T-helper 1 cell treated with Interleukin-12 subunit alpha and Interleukin-12 subunit beta and Interleukin-4 antibody, amounts not matched to agents 30 μg/mL and 1 μg/mL, for 36 hours (primary cell): Measurements from ENCODE around the gene CLGN.
A peak's percentile ranks its signal among the peaks of the same experiment; 100 is the strongest.
"Not testable (repeated sequence)": the region's sequence is repeated elsewhere in the genome, so short reads cannot be mapped to it uniquely, and the experiment has no call there.

ENCODE experiments used
- H3K27ac Mint-ChIP-seq: one replicate; pipeline ENCODE4 v1.8.0; 2021; ENCODE audit warnings: mild to moderate bottlenecking, mixed read lengths
- H3K27me3 Mint-ChIP-seq: one replicate; pipeline ENCODE4 v1.8.0; 2021; ENCODE audit warnings: low read depth, mixed read lengths
- H3K36me3 Mint-ChIP-seq: one replicate; pipeline ENCODE4 v1.8.0; 2021; ENCODE audit warnings: low read depth, mixed read lengths
- H3K4me1 Mint-ChIP-seq: one replicate; pipeline ENCODE4 v1.8.0; 2021; ENCODE audit warnings: low read depth, mixed read lengths
- H3K4me3 Mint-ChIP-seq: one replicate; pipeline ENCODE4 v1.8.0; 2021; ENCODE audit warnings: mild to moderate bottlenecking, moderate library complexity, mixed read lengths
- H3K9me3 Mint-ChIP-seq: one replicate; pipeline ENCODE4 v1.8.0; 2021; ENCODE audit warnings: mixed read lengths

Gene CLGN, protein sequence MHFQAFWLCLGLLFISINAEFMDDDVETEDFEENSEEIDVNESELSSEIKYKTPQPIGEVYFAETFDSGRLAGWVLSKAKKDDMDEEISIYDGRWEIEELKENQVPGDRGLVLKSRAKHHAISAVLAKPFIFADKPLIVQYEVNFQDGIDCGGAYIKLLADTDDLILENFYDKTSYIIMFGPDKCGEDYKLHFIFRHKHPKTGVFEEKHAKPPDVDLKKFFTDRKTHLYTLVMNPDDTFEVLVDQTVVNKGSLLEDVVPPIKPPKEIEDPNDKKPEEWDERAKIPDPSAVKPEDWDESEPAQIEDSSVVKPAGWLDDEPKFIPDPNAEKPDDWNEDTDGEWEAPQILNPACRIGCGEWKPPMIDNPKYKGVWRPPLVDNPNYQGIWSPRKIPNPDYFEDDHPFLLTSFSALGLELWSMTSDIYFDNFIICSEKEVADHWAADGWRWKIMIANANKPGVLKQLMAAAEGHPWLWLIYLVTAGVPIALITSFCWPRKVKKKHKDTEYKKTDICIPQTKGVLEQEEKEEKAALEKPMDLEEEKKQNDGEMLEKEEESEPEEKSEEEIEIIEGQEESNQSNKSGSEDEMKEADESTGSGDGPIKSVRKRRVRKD

DNA sequence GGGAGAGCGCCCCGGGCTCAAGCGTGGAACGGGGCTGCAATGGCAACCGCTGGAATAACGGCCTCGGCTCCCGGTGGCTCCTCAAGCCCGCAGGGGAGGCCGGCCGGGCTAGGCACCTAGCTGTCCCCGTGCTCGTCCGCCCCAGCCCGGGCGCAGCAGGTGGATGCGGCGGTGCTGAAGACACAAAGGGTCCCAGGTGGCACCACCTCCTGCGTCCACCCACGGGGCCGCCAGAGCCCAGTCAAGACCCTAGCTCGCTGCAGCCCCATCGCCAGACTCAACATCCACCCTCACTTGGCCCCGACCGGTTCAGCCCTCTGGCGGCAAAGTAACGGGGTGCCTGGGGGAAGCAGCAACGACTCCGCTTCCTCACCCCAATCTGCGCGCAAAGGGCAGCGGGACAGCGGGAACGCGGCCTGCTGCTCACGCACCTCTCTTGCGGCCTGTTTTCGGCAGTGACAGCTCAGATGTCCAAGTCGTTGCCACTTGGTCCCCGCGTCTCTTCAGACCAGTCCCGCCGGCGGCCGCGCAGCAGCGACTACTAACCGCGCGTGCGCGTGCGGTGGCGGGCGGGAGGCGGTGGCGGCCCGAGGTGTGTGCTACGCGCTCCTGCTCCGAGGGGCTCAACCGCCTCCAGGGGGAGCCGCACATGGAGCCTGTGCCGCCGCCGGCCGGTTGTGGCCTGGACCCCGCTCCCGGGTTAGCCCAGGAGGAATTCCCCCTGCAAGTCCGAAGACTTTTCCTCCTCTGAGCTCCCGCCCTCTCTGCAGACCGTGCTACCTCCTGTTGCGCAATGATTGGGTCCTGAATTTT is at the start of gene CLGN:
Gene CLGN (minus strand): TSS at position 543 of the 813 bp plus-strand sequence. CDS start 14,570 bp downstream, outside the sequence.
- no peaks in the 10 kb centered on the region for H3K36me3 Mint-ChIP-seq
- H3K4me1 Mint-ChIP-seq = peaks cover 5% of the 10 kb centered on the region
- no peaks in the 10 kb centered on the region for H3K9me3 Mint-ChIP-seq
- no peak within 1 kb of the TSS for H3K27ac Mint-ChIP-seq
- H3K4me3 Mint-ChIP-seq = peak within 1 kb of the TSS; percentile 75
- H3K27me3 Mint-ChIP-seq = peaks cover 60% of the 10 kb centered on the region

DNA sequence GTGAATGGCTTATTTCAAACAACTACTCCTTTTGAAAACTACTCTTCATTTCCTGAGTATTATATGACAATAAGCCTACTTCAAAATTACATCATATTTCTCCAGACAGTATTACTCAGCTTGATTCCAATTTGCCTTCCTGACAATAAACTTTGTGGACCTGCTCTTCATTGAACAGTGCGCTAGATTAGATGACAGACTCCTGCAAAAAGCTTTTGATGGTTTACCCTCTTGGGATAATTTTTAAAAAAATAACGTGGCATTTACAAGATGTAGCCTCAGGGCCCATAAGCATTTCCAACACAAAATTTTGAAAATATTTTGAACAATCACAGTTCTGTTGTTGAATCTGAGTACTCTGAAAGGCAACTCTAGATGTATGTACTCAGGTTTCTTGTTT is 44.7 kb upstream of the CLGN start:
- no peak overlapping the region for H3K27ac Mint-ChIP-seq
- H3K9me3 Mint-ChIP-seq = no peaks in the 10 kb centered on the region
- no peak overlapping the region for H3K4me3 Mint-ChIP-seq
- no peaks in the 10 kb centered on the region for H3K4me1 Mint-ChIP-seq
- H3K27me3 Mint-ChIP-seq = peaks cover 13% of the 10 kb centered on the region
- H3K36me3 Mint-ChIP-seq = no peaks in the 10 kb centered on the region

DNA sequence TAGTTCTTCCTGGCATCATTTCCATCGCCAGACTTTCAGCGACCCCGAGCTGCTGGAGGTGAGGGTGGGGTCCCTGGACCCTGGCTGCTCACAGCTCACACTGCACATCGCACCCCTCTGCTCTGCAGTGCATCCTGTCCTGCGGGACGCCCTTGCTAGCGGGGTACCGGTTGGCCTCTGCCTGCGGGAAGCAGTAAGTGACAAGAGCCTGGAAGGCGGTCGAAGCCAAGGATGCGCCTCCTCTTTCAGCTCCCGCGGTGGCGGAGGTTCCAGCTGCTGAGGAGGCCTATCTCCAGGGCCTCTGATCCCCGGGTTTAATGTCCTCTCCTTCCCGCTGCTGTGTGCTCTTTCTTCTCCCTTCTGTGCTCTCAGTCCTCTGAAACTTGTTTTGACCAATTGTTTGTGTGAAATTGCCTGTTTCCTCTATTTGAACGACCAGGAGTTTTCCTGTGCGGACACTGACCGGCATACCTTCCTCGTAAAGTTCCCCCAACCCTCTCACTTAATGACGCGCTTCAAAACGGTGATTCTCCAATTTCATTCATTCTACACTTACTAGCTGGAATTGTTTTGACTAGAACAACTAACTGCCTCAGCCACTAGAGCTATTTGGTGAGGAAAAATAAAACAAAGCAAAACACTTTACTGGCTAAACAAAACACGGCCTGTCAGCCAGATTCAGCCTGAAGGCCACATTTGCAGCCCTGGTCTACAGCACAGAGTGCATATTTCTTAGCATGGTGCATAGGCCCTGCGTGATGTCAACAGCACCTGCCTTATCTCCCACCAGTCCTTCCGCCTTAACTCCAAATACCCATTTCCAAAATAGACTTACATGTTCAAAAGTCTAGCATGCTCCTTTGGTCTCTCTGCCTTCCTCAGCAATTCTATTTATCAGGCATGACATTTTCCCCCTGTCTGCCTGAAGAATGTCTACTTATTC is 42.6 kb upstream of the CLGN start:
- Mint-ChIP-seq H3K36me3 (no peaks in the 10 kb centered on the region), H3K4me1 (no peaks in the 10 kb centered on the region), H3K27ac (no peak overlapping the region), H3K9me3 (no peaks in the 10 kb centered on the region), H3K4me3 (no peak overlapping the region), H3K27me3 (peaks cover 20% of the 10 kb centered on the region)

DNA sequence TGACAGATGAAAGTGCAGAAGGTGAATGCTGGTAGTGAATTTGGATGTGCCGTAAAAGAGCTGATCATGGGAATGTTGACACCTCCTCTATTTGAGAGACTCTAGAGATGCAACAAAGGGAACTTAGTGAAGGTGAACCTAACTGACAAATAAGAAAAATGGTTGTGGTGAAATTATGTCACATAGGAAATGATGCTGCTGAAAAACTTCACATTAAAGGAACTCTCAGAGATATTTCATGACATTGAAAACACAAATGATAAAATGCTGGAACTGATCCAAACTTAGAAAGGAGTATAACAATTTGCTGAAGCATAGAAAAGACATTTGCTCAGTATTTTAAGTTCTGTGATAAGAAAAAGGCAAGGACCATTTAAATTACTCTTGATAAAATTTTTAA is 38.7 kb upstream of the CLGN start:
- no peaks in the 10 kb centered on the region for H3K4me1 Mint-ChIP-seq
- no peak overlapping the region for H3K4me3 Mint-ChIP-seq
- H3K27ac Mint-ChIP-seq = no peak overlapping the region
- H3K36me3 Mint-ChIP-seq = no peaks in the 10 kb centered on the region
- no peaks in the 10 kb centered on the region for H3K9me3 Mint-ChIP-seq
- H3K27me3 Mint-ChIP-seq = peaks cover 13% of the 10 kb centered on the region

DNA sequence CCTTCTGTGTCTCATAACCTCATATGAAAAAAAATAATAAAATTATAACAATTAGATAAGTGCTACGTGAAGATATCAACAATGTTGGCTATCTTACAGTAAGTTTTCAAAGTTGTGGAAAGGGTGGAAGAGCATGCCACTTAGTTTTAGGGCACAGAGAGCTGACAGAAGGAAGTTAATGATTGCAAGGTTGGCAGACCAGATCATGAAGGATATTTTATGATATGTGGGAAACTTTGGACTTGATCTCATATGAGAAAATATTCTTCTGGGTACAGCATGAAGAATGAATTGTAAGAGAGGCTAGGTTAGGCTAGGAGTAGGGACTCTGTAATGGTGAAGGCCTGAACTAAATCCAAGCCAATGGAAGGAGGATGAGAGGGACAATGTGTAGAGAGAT is 36.2 kb upstream of the CLGN start:
- Mint-ChIP-seq H3K9me3 (no peaks in the 10 kb centered on the region), H3K27ac (no peak overlapping the region), H3K36me3 (no peaks in the 10 kb centered on the region), H3K27me3 (peaks cover 9% of the 10 kb centered on the region), H3K4me3 (no peak overlapping the region), H3K4me1 (no peaks in the 10 kb centered on the region)

DNA sequence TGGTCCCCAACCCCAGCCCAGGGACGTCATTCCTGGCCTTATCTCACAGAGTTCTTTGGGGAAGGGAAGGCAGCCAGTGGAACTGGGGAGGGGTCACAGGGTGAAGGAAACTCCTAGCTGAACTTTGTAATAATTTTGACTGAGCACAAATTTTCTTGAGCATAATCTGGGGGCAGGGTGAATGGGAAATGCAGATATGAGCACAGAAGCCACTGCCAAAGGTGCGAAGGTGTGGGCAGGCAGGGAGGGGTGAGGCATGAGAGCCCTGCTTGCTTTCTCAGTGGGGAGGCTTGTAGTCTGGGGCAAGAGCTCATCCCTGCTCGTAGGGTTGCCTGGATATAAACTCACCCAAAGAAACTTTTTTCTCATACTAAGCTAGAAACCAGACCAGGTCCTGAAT is 35.7 kb upstream of the CLGN start:
- peaks cover 9% of the 10 kb centered on the region for H3K27me3 Mint-ChIP-seq
- no peaks in the 10 kb centered on the region for H3K4me1 Mint-ChIP-seq
- no peak overlapping the region for H3K4me3 Mint-ChIP-seq
- no peaks in the 10 kb centered on the region for H3K9me3 Mint-ChIP-seq
- no peak overlapping the region for H3K27ac Mint-ChIP-seq
- no peaks in the 10 kb centered on the region for H3K36me3 Mint-ChIP-seq

DNA sequence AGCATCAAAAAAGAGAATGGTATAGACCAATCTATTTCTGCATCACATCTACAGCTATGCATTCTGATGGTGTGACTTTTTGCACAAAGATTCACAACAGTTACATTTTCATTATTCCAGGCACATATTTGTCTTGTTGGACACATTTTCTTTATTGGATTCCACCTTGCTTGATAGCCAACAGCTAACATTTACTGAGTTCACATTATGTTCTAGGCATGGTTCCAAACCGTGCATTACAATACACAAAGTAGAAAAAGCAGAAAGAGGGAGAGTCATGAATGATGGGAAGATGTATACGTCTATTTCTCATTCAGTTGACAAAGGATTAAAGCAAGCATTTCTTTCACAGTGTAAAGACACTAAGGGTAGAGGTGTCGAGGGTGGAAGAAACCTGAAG is 22.9 kb upstream of the CLGN start:
- Mint-ChIP-seq H3K36me3 (no peaks in the 10 kb centered on the region), H3K4me3 (no peak overlapping the region), H3K9me3 (no peaks in the 10 kb centered on the region), H3K4me1 (no peaks in the 10 kb centered on the region), H3K27me3 (peaks cover 34% of the 10 kb centered on the region), H3K27ac (no peak overlapping the region)

DNA sequence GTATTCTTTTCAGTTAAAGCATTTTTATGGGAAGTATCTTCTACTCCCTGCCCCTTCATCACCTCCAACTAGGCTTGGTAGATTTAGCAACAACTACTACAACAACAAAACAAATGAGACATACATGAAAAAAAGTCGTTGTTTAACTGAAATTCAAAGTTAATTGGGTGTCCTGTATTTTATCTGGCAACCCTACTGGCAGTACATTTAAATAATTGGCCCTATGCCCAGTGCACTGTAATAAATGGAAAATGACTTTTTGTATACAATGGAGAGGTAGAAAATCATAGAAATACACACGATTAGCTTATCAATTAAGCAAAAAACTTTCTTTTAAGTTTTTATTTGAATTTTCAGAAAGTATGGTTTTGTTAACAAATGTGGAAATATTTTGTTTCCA is 21.4 kb upstream of the CLGN start:
- Mint-ChIP-seq H3K4me3 (no peak overlapping the region), H3K27ac (no peak overlapping the region), H3K36me3 (no peaks in the 10 kb centered on the region), H3K27me3 (peaks cover 31% of the 10 kb centered on the region), H3K9me3 (no peaks in the 10 kb centered on the region), H3K4me1 (no peaks in the 10 kb centered on the region)

DNA sequence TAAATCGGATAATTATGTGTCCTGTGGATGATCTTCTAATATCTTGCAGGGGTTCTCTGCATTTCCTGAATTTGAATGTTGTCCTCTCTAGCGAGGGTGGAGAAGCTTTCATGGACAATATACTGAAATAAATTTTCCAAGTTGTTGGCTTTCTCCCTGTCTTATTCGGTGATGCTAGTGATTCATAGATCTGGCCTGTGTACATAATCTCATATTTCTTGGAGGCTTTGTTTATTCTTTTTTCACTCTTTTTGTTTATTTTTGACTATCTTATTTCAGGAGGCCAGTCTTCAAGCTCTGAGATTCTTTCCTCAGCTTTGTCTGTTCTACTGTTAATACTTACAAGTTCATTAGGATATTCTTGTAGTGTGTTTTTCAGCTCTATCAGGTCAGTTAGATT is 20.7 kb upstream of the CLGN start:
- no peaks in the 10 kb centered on the region for H3K9me3 Mint-ChIP-seq
- no peaks in the 10 kb centered on the region for H3K4me1 Mint-ChIP-seq
- no peaks in the 10 kb centered on the region for H3K36me3 Mint-ChIP-seq
- H3K27me3 Mint-ChIP-seq = peaks cover 31% of the 10 kb centered on the region
- H3K4me3 Mint-ChIP-seq = no peak overlapping the region
- no peak overlapping the region for H3K27ac Mint-ChIP-seq

DNA sequence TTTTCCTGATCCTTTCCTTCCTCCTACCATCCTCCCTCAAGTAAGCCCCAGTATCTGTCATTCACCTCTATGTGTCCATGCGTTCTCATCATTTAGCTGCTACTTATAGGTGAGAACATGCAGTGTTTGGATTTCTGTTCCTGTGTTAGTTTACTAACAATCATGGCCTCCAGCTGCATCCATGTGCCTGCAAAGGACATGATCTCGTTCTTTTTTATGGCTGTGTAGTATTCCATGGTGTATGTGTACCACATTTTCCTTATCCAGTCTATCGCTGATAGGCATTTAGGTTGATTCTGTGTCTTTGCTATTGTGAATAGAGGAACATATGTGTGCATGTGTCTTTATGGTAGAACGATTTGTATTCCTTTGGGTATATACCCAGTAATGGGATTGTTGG is 16.9 kb upstream of the CLGN start:
- H3K4me1 Mint-ChIP-seq, H3K9me3 Mint-ChIP-seq: not testable (repeated sequence)

DNA sequence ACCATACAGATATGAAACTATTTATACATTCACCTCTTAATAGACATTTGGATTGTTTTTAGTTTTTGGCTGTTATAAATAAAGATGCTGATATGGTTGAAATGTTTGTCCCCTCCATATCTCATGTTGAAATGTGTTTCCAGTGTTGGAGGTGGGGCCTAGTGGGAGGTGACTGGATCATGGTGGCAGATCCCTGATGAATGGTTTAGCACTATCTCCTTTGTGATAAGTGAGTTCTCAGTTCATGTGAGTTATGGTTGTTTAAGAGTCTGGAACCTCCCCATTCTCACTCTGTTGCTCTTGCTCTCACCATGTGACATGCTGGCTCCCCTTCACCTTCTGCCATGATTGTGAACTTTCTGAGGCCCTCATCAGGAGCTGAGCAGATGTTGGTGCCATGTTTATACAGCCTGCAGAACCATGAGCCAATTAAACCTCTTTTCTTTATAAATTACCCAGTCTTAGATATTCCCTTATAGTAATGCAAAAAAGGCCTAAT is 12.2 kb upstream of the CLGN start:
- H3K36me3 Mint-ChIP-seq = no peaks in the 10 kb centered on the region
- peaks cover 11% of the 10 kb centered on the region for H3K27me3 Mint-ChIP-seq
- H3K27ac Mint-ChIP-seq = no peak overlapping the region
- H3K4me3 Mint-ChIP-seq = no peak overlapping the region
- no peaks in the 10 kb centered on the region for H3K4me1 Mint-ChIP-seq
- no peaks in the 10 kb centered on the region for H3K9me3 Mint-ChIP-seq

More for the DNA sequence above, 16.9 kb upstream of the CLGN start:
- H3K36me3 Mint-ChIP-seq, H3K27ac Mint-ChIP-seq, H3K4me3 Mint-ChIP-seq: not testable (repeated sequence)
- peaks cover 31% of the 10 kb centered on the region for H3K27me3 Mint-ChIP-seq

DNA sequence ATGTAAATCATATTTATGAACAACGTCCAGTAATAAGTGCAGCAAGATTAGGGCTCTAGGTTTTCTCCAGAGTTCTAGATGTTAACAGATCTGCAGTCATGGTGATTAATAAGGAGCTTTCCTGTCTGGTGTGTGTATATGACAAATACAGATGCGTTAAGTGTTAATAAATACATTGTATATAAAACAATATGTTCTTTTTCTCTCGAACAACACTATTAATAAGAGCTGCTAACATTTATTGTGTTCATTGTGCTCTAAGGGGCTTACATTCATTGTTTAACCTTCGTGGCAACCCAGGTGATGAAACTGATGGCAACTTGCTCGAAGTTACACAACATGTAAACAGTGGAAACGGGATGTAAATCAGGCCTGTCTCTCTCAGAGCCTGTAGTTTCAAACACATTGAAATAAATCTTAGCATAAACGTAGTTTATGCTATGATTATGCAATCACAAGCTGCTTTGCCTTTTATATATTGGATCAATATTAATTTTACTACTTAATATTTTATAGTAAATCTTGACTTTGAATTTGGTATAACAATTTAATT is 547 bp upstream of the CLGN start:
- Mint-ChIP-seq H3K4me3 (peak overlapping the region; percentile 75), H3K36me3 (no peaks in the 10 kb centered on the region), H3K9me3 (no peaks in the 10 kb centered on the region), H3K4me1 (peaks cover 5% of the 10 kb centered on the region), H3K27ac (no peak overlapping the region), H3K27me3 (peaks cover 57% of the 10 kb centered on the region)

DNA sequence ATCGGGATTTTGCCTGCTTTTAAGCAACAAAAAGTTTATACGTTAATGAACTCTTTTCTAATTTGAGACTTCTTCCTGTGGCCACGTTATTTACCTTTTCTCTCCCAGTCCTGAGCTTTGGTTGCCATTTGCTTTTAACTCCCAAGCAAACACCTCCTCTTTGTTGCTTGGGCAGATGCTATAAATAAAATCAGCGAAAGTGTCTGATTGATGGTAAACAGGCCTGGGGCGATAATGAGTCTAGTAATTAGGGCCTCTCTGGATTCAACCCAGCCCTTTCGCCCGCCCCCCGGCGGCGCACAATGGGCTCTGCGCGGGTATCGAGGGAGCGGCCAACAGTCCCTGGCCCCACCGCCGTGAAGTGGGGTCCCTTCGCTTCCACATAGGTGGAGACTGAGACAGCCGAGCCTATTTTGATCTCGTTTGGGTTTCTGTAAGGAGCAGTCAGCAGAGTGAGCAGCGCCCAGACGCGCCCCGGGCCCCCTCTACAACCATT is 790 bp downstream of the CLGN start:
- Mint-ChIP-seq H3K9me3 (no peaks in the 10 kb centered on the region), H3K36me3 (no peaks in the 10 kb centered on the region), H3K4me1 (peaks cover 5% of the 10 kb centered on the region), H3K4me3 (peak overlapping the region; percentile 49), H3K27me3 (peaks cover 61% of the 10 kb centered on the region), H3K27ac (no peak overlapping the region)
